Neural progenitor cell (in vitro differentiated cells): ENCODE results near the gene R3HDM2.

Source experiments
- EZH2 ChIP-seq: fragments of 200-600 bp; sonication (generic); IDR thresholded peaks from 2 replicates; pipeline ENCODE4 v1.6.1; 2017; ENCODE audit warnings: antibody characterized with exemption, mild to moderate bottlenecking, moderate library complexity
- TF ChIP-seq, protein P1 (sequence below): fragments of 200-600 bp; sonication (generic); IDR thresholded peaks from 2 replicates; pipeline ENCODE4 v1.5.1; 2017; ENCODE audit warnings: antibody characterized with exemption, mild to moderate bottlenecking

GRCh38 chr12:57370696-57371095, 60.1 kb downstream of the R3HDM2 start:
- TF ChIP-seq, protein P1, sequence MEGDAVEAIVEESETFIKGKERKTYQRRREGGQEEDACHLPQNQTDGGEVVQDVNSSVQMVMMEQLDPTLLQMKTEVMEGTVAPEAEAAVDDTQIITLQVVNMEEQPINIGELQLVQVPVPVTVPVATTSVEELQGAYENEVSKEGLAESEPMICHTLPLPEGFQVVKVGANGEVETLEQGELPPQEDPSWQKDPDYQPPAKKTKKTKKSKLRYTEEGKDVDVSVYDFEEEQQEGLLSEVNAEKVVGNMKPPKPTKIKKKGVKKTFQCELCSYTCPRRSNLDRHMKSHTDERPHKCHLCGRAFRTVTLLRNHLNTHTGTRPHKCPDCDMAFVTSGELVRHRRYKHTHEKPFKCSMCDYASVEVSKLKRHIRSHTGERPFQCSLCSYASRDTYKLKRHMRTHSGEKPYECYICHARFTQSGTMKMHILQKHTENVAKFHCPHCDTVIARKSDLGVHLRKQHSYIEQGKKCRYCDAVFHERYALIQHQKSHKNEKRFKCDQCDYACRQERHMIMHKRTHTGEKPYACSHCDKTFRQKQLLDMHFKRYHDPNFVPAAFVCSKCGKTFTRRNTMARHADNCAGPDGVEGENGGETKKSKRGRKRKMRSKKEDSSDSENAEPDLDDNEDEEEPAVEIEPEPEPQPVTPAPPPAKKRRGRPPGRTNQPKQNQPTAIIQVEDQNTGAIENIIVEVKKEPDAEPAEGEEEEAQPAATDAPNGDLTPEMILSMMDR, result no peak
- no peak for TF ChIP-seq EZH2
